HepG2 (cell line): ENCODE data around the gene ZBTB48. TPM values are rescaled to one million over a fixed set of nuclear protein-coding genes. Genes with fewer than 3 reads are reported as not detected.
A peak's percentile ranks its signal among the peaks of the same experiment; 100 is the strongest.
"Not testable (repeated sequence)": the region's sequence is repeated elsewhere in the genome, so short reads cannot be mapped to it uniquely, and the experiment has no call there.

Source experiments
- ATAC-seq: fragments of 200-7000 bp; cut with Tn5 transposase; 3 replicates; pipeline ENCODE4 v1.9.1; 2020; ENCODE audit warnings: mild to moderate bottlenecking, moderate library complexity
- BruUV-seq: library from RNA; stranded (reverse); fragments of 400-500 nt; replicated peaks from 2 replicates; lab custom pipeline; 2021; lab: Mats Ljungman, UMichigan
- CTCF ChIA-PET: fragments of 300-600 bp; formaldehyde crosslinking; extraction: SDS; loops from one replicate; lab custom pipeline; 2021; ENCODE audit warnings: low total read pairs, inconsistent platforms, low intra/inter-chr PET ratio; lab: Yijun Ruan, JAX
- POLR2A ChIA-PET: fragments of 350-600 bp; sonication (Branson Sonifier 250); formaldehyde crosslinking; loops from one replicate; lab custom pipeline; 2020; ENCODE audit warnings: antibody characterized with exemption, inconsistent platforms; lab: Yijun Ruan, JAX
- DNase-seq: peaks from one replicate; pipeline ENCODE4 v3.0.0-alpha.2; 2015; ENCODE audit warnings: low spot score
- FAIRE-seq: peaks from 3 replicates; lab custom pipeline; 2011; peaks lifted over from hg19 to GRCh38; lab: Jason Lieb, UNC
- H2AFZ ChIP-seq: one replicate; pipeline ENCODE4 v1.6.1; 2011; ENCODE audit warnings: low read length, inconsistent platforms
- H3K27ac ChIP-seq: fragments of 300-600 bp; 3 replicates; pipeline ENCODE4 v1.8.0; 2011; ENCODE audit warnings: mixed run types, mild to moderate bottlenecking, mixed read lengths, low read length, inconsistent platforms; ENCODE audit not compliant: insufficient read depth; ENCODE audit errors: extremely low read length
- H3K27me3 ChIP-seq, 2 experiments: fragments of 200-600 bp in 1 of 2; 2 replicates in 1 of 2; 3 replicates in 1 of 2; pipeline versions ENCODE4 v1.6.0 to v1.8.0; 2011; ENCODE audit warnings: low read length in 2 of 2, mild to moderate bottlenecking in 2 of 2, moderate library complexity in 2 of 2, inconsistent platforms in 1 of 2; ENCODE audit not compliant: insufficient read depth in 2 of 2, control insufficient read depth in 1 of 2
- H3K36me3 ChIP-seq, 2 experiments: fragments of 200-600 bp in 1 of 2; replicated peaks in 1 of 2; 2 replicates in 1 of 2; 3 replicates in 1 of 2; pipeline versions ENCODE4 v1.5.1 to v1.8.0; 2011; ENCODE audit warnings: low read length in 2 of 2, inconsistent platforms in 1 of 2; ENCODE audit not compliant: insufficient read depth in 2 of 2, control insufficient read depth in 1 of 2
- H3K4me1 ChIP-seq: 2 replicates; pipeline ENCODE4 v1.5.1; 2012; ENCODE audit warnings: low read length, inconsistent platforms; ENCODE audit not compliant: insufficient read depth
- H3K4me2 ChIP-seq: 2 replicates; pipeline ENCODE4 v1.6.0; 2011; ENCODE audit warnings: low read depth, low read length, inconsistent platforms
- H3K4me3 ChIP-seq, 3 experiments: fragments of 200-600 bp in 1 of 3; sonication (generic), shearing (Covaris generic) in 1 of 3; replicated peaks in 1 of 3; 2 replicates each; pipeline ENCODE4 v1.5.1; 2011 to 2016; ENCODE audit warnings: low read length in 3 of 3, inconsistent platforms in 2 of 3, low read depth in 2 of 3, mild to moderate bottlenecking in 2 of 3, control low read depth in 1 of 3, mixed read lengths in 1 of 3; ENCODE audit not compliant: insufficient read depth in 1 of 3
- H3K79me2 ChIP-seq: one replicate; pipeline ENCODE4 v1.6.1; 2011; ENCODE audit warnings: low read length, inconsistent platforms; ENCODE audit not compliant: insufficient read depth
- H3K9ac ChIP-seq: 2 replicates; pipeline ENCODE4 v1.6.0; 2011; ENCODE audit warnings: mild to moderate bottlenecking, low read depth, low read length, inconsistent platforms; ENCODE audit not compliant: insufficient read depth
- H3K9me3 ChIP-seq: 2 replicates; pipeline ENCODE4 v1.5.1; 2012; ENCODE audit warnings: mild to moderate bottlenecking, low read length
- H4K20me1 ChIP-seq: 2 replicates; pipeline ENCODE4 v1.6.0; 2011; ENCODE audit warnings: inconsistent platforms, mild to moderate bottlenecking, low read length, moderate library complexity; ENCODE audit not compliant: insufficient read depth
- ZNF121 ChIP-seq: sonication (generic); formaldehyde crosslinking; IDR thresholded peaks from 2 replicates; pipeline ENCODE4 v1.5.0; 2020; ENCODE audit warnings: mild to moderate bottlenecking, missing genetic modification reagents
- WGBS: methylation state at CpG from one replicate; pipeline ENCODE4 v1.1.6; 2017; ENCODE audit warnings: low lambda C conversion rate; 5-methylcytosine and 5-hydroxymethylcytosine counted together
- in situ Hi-C: cut with HindIII; loops from 2 replicates; pipeline ENCODE4 v1.10.0; 2017; ENCODE audit warnings: low pct_unique_long_range_greater_than_20kb; ENCODE audit not compliant: extremely low pct_ligation_motif_present
- intact Hi-C: fragments of 100-400 bp; cut with micrococcal nuclease; formaldehyde crosslinking; loops from one replicate; pipeline ENCODE4 v1.10.0; 2022; ENCODE audit not compliant: unreplicated experiment
- polyA plus RNA-seq, 8 experiments: library from polyadenylated mRNA; depleted of rRNA in 3 of 8; stranded (reverse) in 7 of 8; unstranded in 1 of 8; fragments of >200 nt; fragmentation: Illumina TruSeq in 4 of 8; extraction: Trizol in 4 of 8; gene quantifications; 2 replicates each; pipeline versions ENCODE4 v1.2.1 to v1.2.3, GENCODE V29; 2011 to 2016; ENCODE audit warnings: low read depth in 4 of 8, missing spikeins in 1 of 8, mixed read lengths in 1 of 8; ENCODE audit not compliant: insufficient read depth in 1 of 8
- total RNA-seq, 5 experiments: library from RNA; depleted of rRNA; stranded (reverse); fragments of >200 nt; fragmentation: Illumina TruSeq; extraction: Trizol; gene quantifications; 2 replicates each; pipeline ENCODE4 v1.2.3, GENCODE V29; 2016; ENCODE audit warnings: low read depth in 1 of 5
- TF ChIP-seq, protein P1 (sequence below): sonication (generic); formaldehyde crosslinking; conservative IDR thresholded peaks from 2 replicates; pipeline ENCODE4 v1.5.0; 2020; ENCODE audit warnings: missing genetic modification reagents

ZBTB48 gene
- total and polyA plus RNA-seq, 2 of the 13 experiments (the other 11 are each of a cell fraction or from before 2014, with no cell fraction given), result 13.0 to 17.1 TPM

DNA sequence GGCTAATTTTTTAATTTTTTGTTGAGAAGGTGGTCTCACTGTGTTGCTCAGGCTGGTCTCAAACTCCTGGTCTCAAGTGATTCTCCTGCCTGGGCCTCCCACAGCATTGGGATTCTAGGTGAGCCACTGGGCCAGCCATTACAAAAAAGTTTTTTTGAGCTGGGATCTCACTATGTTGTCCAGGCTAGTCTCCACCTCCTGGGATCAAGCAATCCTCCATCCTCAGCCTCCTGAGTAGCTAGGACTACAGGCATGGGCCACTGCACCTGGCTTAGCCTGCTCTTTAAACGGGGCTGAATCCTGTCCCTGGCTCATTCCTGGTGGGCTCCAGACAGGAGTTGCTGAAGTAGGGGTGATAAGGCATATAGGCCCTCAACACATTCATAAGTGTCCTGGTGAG, 22.2 kb upstream of the ZBTB48 start:
- in situ Hi-C loops (no loop called here), intact Hi-C loops (no loop called here)
- Histone ChIP-seq H3K9me3 (no peaks in the 10 kb centered on the region), H3K27me3 (peaks cover 1 to 4% of the 10 kb centered on the region in 2 experiments; a peak in 2 of 5 replicates), H3K4me2 (no peak overlapping the region), H3K4me1 (peaks cover 25% of the 10 kb centered on the region), H3K36me3 (no peaks in the 10 kb centered on the region), H3K27ac (no peak overlapping the region), H4K20me1 (peaks cover 5% of the 10 kb centered on the region; the same call in 1 of the 2 replicates), H3K9ac (no peak overlapping the region)
- no peak for FAIRE-seq
- no peak for DNase-seq
- CTCF ChIA-PET, result no interaction called here
- WGBS, result 17% methylated on average over 1 of the region's 1 CpG
- BruUV-seq, result no TSS peak
- POLR2A ChIA-PET, result interaction anchor here (1.1 to 2.0 kb wide), 2 partner anchors 20 to 22 kb away, joined by 3 to 6 read pairs; partner anchors contain the start of gene ZBTB48
- peak; percentile 68 for TF ChIP-seq ZNF121 (CRISPR knock-in tag)
- TF ChIP-seq, protein P1, sequence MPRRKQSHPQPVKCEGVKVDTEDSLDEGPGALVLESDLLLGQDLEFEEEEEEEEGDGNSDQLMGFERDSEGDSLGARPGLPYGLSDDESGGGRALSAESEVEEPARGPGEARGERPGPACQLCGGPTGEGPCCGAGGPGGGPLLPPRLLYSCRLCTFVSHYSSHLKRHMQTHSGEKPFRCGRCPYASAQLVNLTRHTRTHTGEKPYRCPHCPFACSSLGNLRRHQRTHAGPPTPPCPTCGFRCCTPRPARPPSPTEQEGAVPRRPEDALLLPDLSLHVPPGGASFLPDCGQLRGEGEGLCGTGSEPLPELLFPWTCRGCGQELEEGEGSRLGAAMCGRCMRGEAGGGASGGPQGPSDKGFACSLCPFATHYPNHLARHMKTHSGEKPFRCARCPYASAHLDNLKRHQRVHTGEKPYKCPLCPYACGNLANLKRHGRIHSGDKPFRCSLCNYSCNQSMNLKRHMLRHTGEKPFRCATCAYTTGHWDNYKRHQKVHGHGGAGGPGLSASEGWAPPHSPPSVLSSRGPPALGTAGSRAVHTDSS, result no peak
- TF ChIP-seq, all 625 proteins: peak for 1
- Histone ChIP-seq H3K4me3 (no peak overlapping the region), H3K79me2 (peaks cover 15% of the 10 kb centered on the region), H2AFZ (no peak overlapping the region)
- no peak for ATAC-seq

DNA sequence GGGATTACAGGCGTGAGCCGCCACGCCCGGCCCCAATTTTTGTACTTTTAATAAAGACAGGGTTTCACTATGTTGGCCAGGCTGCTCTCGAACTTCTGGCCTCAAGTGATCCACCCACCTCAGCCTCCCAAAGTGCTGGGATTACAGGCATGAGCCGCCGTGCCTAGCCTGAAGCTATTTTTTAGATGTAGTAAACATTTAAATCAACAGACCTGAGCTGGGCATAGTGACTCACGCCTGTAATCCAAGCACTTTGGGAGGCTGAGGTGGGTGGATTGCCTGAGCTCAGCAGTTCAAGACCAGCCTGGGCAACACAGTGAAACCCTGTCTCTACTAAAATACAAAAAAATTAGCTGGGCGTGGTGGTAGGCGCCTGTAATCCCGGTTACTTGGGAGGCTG, 20.6 kb upstream of the ZBTB48 start:
- BruUV-seq, result not testable (repeated sequence)

More for the DNA sequence above, 20.6 kb upstream of the ZBTB48 start:
- CTCF ChIA-PET, H3K9ac ChIP-seq, H3K9me3 ChIP-seq, H3K79me2 ChIP-seq, ATAC-seq, DNase-seq, H3K4me3 ChIP-seq, H3K4me2 ChIP-seq, POLR2A ChIA-PET, H2AFZ ChIP-seq, H3K36me3 ChIP-seq, FAIRE-seq, intact Hi-C loops, H3K27ac ChIP-seq, H4K20me1 ChIP-seq, in situ Hi-C loops: not testable (repeated sequence)
- WGBS, result 60% methylated on average over 11 of the region's 11 CpGs
- peaks cover 27% of the 10 kb centered on the region for H3K4me1 ChIP-seq
- peaks cover 1 to 19% of the 10 kb centered on the region in 2 experiments; a peak in 3 of 5 replicates for H3K27me3 ChIP-seq
